Loucy (cell line): Measurements from ENCODE around the gene CDC40.

ENCODE experiments used
- H2AFZ ChIP-seq: fragments of 200-600 bp; sonication (generic); 2 replicates; pipeline ENCODE4 v1.6.0; 2016; ENCODE audit warnings: antibody characterized with exemption, mild to moderate bottlenecking, low read length, moderate library complexity
- H3F3A ChIP-seq: fragments of 200-600 bp; 2 replicates; pipeline ENCODE4 v1.6.0; 2016; ENCODE audit warnings: antibody characterized with exemption, low read depth, mild to moderate bottlenecking
- H3K27me3 ChIP-seq: fragments of 200-600 bp; sonication (generic); 2 replicates; pipeline ENCODE4 v1.6.1; 2014; ENCODE audit warnings: low read length, mild to moderate bottlenecking; ENCODE audit not compliant: insufficient read depth, poor library complexity, severe bottlenecking
- H3K36me3 ChIP-seq: fragments of 200-600 bp; sonication (generic); 2 replicates; pipeline ENCODE4 v1.6.1; 2016; ENCODE audit warnings: low read length; ENCODE audit not compliant: insufficient read depth
- H3K4me1 ChIP-seq: fragments of 200-600 bp; sonication (generic); 2 replicates; pipeline ENCODE4 v1.5.1; 2014; ENCODE audit warnings: low read length, mild to moderate bottlenecking; ENCODE audit not compliant: insufficient read depth, poor library complexity, severe bottlenecking
- H3K4me2 ChIP-seq: fragments of 200-600 bp; sonication (generic); 2 replicates; pipeline ENCODE4 v1.6.0; 2014; ENCODE audit warnings: antibody characterized with exemption, low read length, low read depth, mild to moderate bottlenecking; ENCODE audit not compliant: poor library complexity, severe bottlenecking
- H3K4me3 ChIP-seq: fragments of 200-600 bp; sonication (generic); 2 replicates; pipeline ENCODE4 v1.5.1; 2014; ENCODE audit warnings: low read length, mild to moderate bottlenecking, mixed read lengths; ENCODE audit not compliant: poor library complexity, severe bottlenecking
- H3K79me2 ChIP-seq: fragments of 200-600 bp; sonication (generic); 2 replicates; pipeline ENCODE4 v1.6.1; 2014; ENCODE audit warnings: low read length; ENCODE audit not compliant: insufficient read depth
- H3K9ac ChIP-seq: fragments of 200-600 bp; sonication (generic); 2 replicates; pipeline ENCODE4 v1.6.0; 2014; ENCODE audit warnings: mild to moderate bottlenecking, low read depth, low read length, moderate library complexity; ENCODE audit not compliant: poor library complexity, severe bottlenecking
- H3K9me2 ChIP-seq: fragments of 200-600 bp; sonication (generic); replicated peaks from 2 replicates; pipeline ENCODE4 v1.6.1; 2016; ENCODE audit warnings: low read depth, low read length, mixed read lengths
- H3K9me3 ChIP-seq: fragments of 200-600 bp; sonication (generic); 2 replicates; pipeline ENCODE4 v1.6.1; 2014; ENCODE audit warnings: mild to moderate bottlenecking, antibody characterized with exemption, low read length, low read depth; ENCODE audit not compliant: insufficient read depth
- H4K20me1 ChIP-seq: fragments of 200-600 bp; sonication (generic); 2 replicates; pipeline ENCODE4 v1.6.0; 2014; ENCODE audit warnings: antibody characterized with exemption, low read length, mild to moderate bottlenecking; ENCODE audit not compliant: insufficient read depth, poor library complexity, severe bottlenecking
- EZH2phosphoT487 ChIP-seq: fragments of 200-600 bp; IDR thresholded peaks from 2 replicates; pipeline ENCODE4 v1.6.1; 2018; ENCODE audit warnings: antibody characterized with exemption, mild to moderate bottlenecking, moderate library complexity, borderline replicate concordance
- TF ChIP-seq, protein P1 (sequence below): fragments of 200-600 bp; sonication (generic); conservative IDR thresholded peaks from 2 replicates; pipeline ENCODE4 v1.5.1; 2014; ENCODE audit warnings: mild to moderate bottlenecking, antibody characterized with exemption, low read length

Gene CDC40

GRCh38 chr6:110250058-110250457, 69.8 kb downstream of the CDC40 start:
- Histone ChIP-seq H3K9me3 (no peaks in the 10 kb centered on the region), H3K4me2 (no peak overlapping the region), H3K27me3 (no peaks in the 10 kb centered on the region), H3K36me3 (no peaks in the 10 kb centered on the region), H3K4me1 (no peaks in the 10 kb centered on the region), H3K9ac (no peak overlapping the region), H3F3A (no peaks in the 10 kb centered on the region), H2AFZ (no peak overlapping the region), H3K79me2 (no peaks in the 10 kb centered on the region), H4K20me1 (no peaks in the 10 kb centered on the region), H3K9me2 (no peaks in the 10 kb centered on the region), H3K4me3 (no peak overlapping the region)
- TF ChIP-seq, protein P1, sequence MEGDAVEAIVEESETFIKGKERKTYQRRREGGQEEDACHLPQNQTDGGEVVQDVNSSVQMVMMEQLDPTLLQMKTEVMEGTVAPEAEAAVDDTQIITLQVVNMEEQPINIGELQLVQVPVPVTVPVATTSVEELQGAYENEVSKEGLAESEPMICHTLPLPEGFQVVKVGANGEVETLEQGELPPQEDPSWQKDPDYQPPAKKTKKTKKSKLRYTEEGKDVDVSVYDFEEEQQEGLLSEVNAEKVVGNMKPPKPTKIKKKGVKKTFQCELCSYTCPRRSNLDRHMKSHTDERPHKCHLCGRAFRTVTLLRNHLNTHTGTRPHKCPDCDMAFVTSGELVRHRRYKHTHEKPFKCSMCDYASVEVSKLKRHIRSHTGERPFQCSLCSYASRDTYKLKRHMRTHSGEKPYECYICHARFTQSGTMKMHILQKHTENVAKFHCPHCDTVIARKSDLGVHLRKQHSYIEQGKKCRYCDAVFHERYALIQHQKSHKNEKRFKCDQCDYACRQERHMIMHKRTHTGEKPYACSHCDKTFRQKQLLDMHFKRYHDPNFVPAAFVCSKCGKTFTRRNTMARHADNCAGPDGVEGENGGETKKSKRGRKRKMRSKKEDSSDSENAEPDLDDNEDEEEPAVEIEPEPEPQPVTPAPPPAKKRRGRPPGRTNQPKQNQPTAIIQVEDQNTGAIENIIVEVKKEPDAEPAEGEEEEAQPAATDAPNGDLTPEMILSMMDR, result no peak
- no peak for TF ChIP-seq EZH2phosphoT487

GRCh38 chr6:110250838-110251237, 70.6 kb downstream of the CDC40 start:
- Histone ChIP-seq H4K20me1 (no peaks in the 10 kb centered on the region), H3K79me2 (no peaks in the 10 kb centered on the region), H3K4me2 (no peak overlapping the region), H3F3A (no peaks in the 10 kb centered on the region), H3K4me3 (no peak overlapping the region), H3K9ac (no peak overlapping the region), H3K36me3 (no peaks in the 10 kb centered on the region), H2AFZ (no peak overlapping the region), H3K4me1 (no peaks in the 10 kb centered on the region), H3K27me3 (no peaks in the 10 kb centered on the region), H3K9me2 (no peaks in the 10 kb centered on the region), H3K9me3 (no peaks in the 10 kb centered on the region)
- no peak for TF ChIP-seq EZH2phosphoT487
- TF ChIP-seq, protein P1, result peak; percentile 30

DNA sequence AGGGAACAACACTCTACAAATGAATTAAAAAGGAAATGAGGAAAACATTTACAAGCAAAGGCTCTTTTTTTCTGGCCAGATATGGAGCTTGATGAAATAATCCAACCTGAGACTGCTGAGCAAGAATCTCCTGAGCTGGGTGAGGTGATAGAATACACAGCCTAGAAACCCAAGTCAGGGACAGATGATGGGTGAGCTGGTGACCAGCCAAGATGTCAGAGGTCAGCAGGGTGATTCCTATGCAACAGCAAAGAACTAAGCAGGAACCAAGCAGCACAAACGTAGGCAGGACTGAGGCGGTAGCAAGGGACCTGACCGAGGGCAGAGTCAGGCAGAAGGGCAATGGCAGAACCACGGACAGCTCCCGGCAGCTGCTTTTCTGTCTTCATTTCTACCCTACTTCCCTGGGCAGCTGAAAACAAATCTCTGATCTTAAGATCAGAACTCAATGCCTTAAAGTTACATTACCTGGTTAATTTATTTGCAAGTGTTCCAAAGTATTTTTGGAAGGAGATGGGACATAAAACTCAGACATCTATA, 75.1 kb downstream of the CDC40 start:
- no peak overlapping the region for H3K4me3 ChIP-seq
- H3K4me1 ChIP-seq, result no peaks in the 10 kb centered on the region
- no peaks in the 10 kb centered on the region for H3K9me3 ChIP-seq
- no peaks in the 10 kb centered on the region for H3K27me3 ChIP-seq
- no peaks in the 10 kb centered on the region for H3K9me2 ChIP-seq
- TF ChIP-seq, protein P1, result no peak
- TF ChIP-seq EZH2phosphoT487, result no peak
- no peak overlapping the region for H3K9ac ChIP-seq
- no peak overlapping the region for H3K4me2 ChIP-seq
- H3F3A ChIP-seq, result no peaks in the 10 kb centered on the region
- H3K79me2 ChIP-seq, result no peaks in the 10 kb centered on the region
- no peak overlapping the region for H2AFZ ChIP-seq
- H3K36me3 ChIP-seq, result no peaks in the 10 kb centered on the region
- H4K20me1 ChIP-seq, result no peaks in the 10 kb centered on the region
